OCI-LY1 (cell line): Measurements from ENCODE around the gene HSPA5.
"Not testable (repeated sequence)": the region's sequence is repeated elsewhere in the genome, so short reads cannot be mapped to it uniquely, and the experiment has no call there.

ENCODE experiments used
- H2AFZ ChIP-seq: fragments of 200-600 bp; sonication (generic), shearing (Covaris generic); 2 replicates; pipeline ENCODE4 v1.6.0; 2014; ENCODE audit warnings: antibody characterized with exemption, mild to moderate bottlenecking, low read length
- H3F3A ChIP-seq: fragments of 200-600 bp; sonication (generic), shearing (Covaris generic); 2 replicates; pipeline ENCODE4 v1.6.0; 2014; ENCODE audit warnings: mild to moderate bottlenecking, antibody characterized with exemption, low read length, moderate library complexity; ENCODE audit not compliant: insufficient read depth
- H3K27ac ChIP-seq: fragments of 200-600 bp; sonication (generic); 2 replicates; pipeline ENCODE4 v1.5.1; 2014; ENCODE audit warnings: low read length, mixed run types, mild to moderate bottlenecking, low read depth; ENCODE audit not compliant: poor library complexity, severe bottlenecking
- H3K27me3 ChIP-seq: fragments of 200-600 bp; sonication (generic); 2 replicates; pipeline ENCODE4 v1.6.0; 2014; ENCODE audit warnings: antibody characterized with exemption, mild to moderate bottlenecking, low read length, moderate library complexity; ENCODE audit not compliant: insufficient read depth
- H3K36me3 ChIP-seq: fragments of 200-600 bp; sonication (generic); 2 replicates; pipeline ENCODE4 v1.6.1; 2014; ENCODE audit warnings: mild to moderate bottlenecking, antibody characterized with exemption, low read length, moderate library complexity, mixed read lengths; ENCODE audit not compliant: insufficient read depth
- H3K4me1 ChIP-seq: fragments of 200-600 bp; sonication (generic); 2 replicates; pipeline ENCODE4 v1.5.1; 2014; ENCODE audit warnings: mild to moderate bottlenecking, low read length, moderate library complexity; ENCODE audit not compliant: insufficient read depth, severe bottlenecking
- H3K4me2 ChIP-seq: fragments of 200-600 bp; sonication (generic), shearing (Covaris generic); 2 replicates; pipeline ENCODE4 v1.6.1; 2014; ENCODE audit warnings: low read length
- H3K4me3 ChIP-seq: fragments of 200-600 bp; sonication (generic); 2 replicates; pipeline ENCODE4 v1.5.1; 2014; ENCODE audit warnings: low read length, low read depth, mild to moderate bottlenecking, mixed read lengths; ENCODE audit not compliant: poor library complexity, severe bottlenecking
- H3K79me2 ChIP-seq: fragments of 200-600 bp; shearing (Covaris generic); 2 replicates; pipeline ENCODE4 v1.6.1; 2016; ENCODE audit warnings: mixed run types, low read length, mixed read lengths; ENCODE audit not compliant: insufficient read depth
- H3K9ac ChIP-seq: fragments of 200-600 bp; sonication (generic), shearing (Covaris generic); 2 replicates; pipeline ENCODE4 v1.6.1; 2014; ENCODE audit warnings: mild to moderate bottlenecking, low read length, mixed read lengths
- H3K9me2 ChIP-seq: fragments of 200-600 bp; sonication (generic), shearing (Covaris generic); 2 replicates; pipeline ENCODE4 v1.6.1; 2014; ENCODE audit warnings: low read depth, mild to moderate bottlenecking, low read length, mixed read lengths
- H3K9me3 ChIP-seq: fragments of 200-600 bp; shearing (Covaris generic); 2 replicates; pipeline ENCODE4 v1.6.1; 2014; ENCODE audit warnings: low read length, mixed read lengths
- H4K20me1 ChIP-seq: fragments of 200-600 bp; sonication (generic), shearing (Covaris generic); 2 replicates; pipeline ENCODE4 v1.6.0; 2016; ENCODE audit warnings: mild to moderate bottlenecking, low read length; ENCODE audit not compliant: insufficient read depth
- CTCF ChIP-seq: fragments of 200-600 bp; sonication (generic), shearing (Covaris generic); IDR thresholded peaks from 2 replicates; pipeline ENCODE4 v1.5.1; 2017; ENCODE audit warnings: mild to moderate bottlenecking, antibody characterized with exemption, low read length, moderate library complexity, mixed read lengths
- EZH2 ChIP-seq: fragments of 200-600 bp; sonication (generic), shearing (Covaris generic); IDR thresholded peaks from 2 replicates; pipeline ENCODE4 v1.8.0; 2017; ENCODE audit warnings: borderline replicate concordance, mixed run types, mild to moderate bottlenecking, antibody characterized with exemption, low read length, moderate library complexity, mixed read lengths

Gene HSPA5

GRCh38 chr9:125204477-125204876 lies 36.7 kb downstream of the HSPA5 start:
- no peak overlapping the region for H3K27ac ChIP-seq
- peaks cover 40% of the 10 kb centered on the region for H3K36me3 ChIP-seq
- no peak overlapping the region for H3K4me2 ChIP-seq
- no peaks in the 10 kb centered on the region for H3K27me3 ChIP-seq
- H3K9ac ChIP-seq: no peak overlapping the region
- TF ChIP-seq EZH2 (no peak), CTCF (no peak)
- 0 out of 2 replicates have a peak, but pooled peaks cover 5% of the 10 kb centered on the region for H3K79me2 ChIP-seq
- peaks cover 9% of the 10 kb centered on the region for H3K4me1 ChIP-seq
- H4K20me1 ChIP-seq: no peaks in the 10 kb centered on the region
- no peaks in the 10 kb centered on the region for H3F3A ChIP-seq
- no peaks in the 10 kb centered on the region for H3K9me2 ChIP-seq
- no peak overlapping the region for H2AFZ ChIP-seq
- H3K4me3 ChIP-seq: no peak overlapping the region
- no peaks in the 10 kb centered on the region for H3K9me3 ChIP-seq

- Histone ChIP-seq H3K36me3 (peaks cover 28% of the 10 kb centered on the region), H2AFZ (no peak overlapping the region), H3K79me2 (0 out of 2 replicates have a peak, but pooled peaks cover 5% of the 10 kb centered on the region), H3F3A (no peaks in the 10 kb centered on the region), H4K20me1 (no peaks in the 10 kb centered on the region), H3K27ac (no peak overlapping the region), H3K4me3 (no peak overlapping the region), H3K9me2 (no peaks in the 10 kb centered on the region), H3K4me1 (peaks cover 9% of the 10 kb centered on the region), H3K9me3 (no peaks in the 10 kb centered on the region), H3K4me2 (no peak overlapping the region), H3K27me3 (no peaks in the 10 kb centered on the region), H3K9ac (no peak overlapping the region)
- TF ChIP-seq EZH2 (no peak), CTCF (no peak)
Observed at GRCh38 chr9:125202846-125203618, 38.1 kb downstream of the HSPA5 start.

GRCh38 chr9:125200216-125201047 lies 40.7 kb downstream of the HSPA5 start, which contains the start of gene RABEPK:
RABEPK (plus strand) TSS chr9:125200542; CDS start chr9:125203014, 2,472 bp downstream.
- Histone ChIP-seq H3K9me2 (no peaks in the 10 kb centered on the region), H3K4me3 (peak within 1 kb of the TSS; percentile 76), H3K36me3 (peaks cover 8% of the 10 kb centered on the region; the same call in 1 of the 2 replicates), H3K9me3 (no peaks in the 10 kb centered on the region), H2AFZ (peak within 1 kb of the TSS; percentile 51; the same call in 1 of the 2 replicates), H3K4me2 (peak within 1 kb of the TSS; percentile 95), H3K27me3 (no peaks in the 10 kb centered on the region), H3K9ac (peak within 1 kb of the TSS; percentile 73), H3F3A (no peaks in the 10 kb centered on the region), H3K4me1 (peaks cover 9% of the 10 kb centered on the region), H4K20me1 (no peaks in the 10 kb centered on the region), H3K27ac (peak within 1 kb of the TSS; percentile 19), H3K79me2 (0 out of 2 replicates have a peak, but pooled peaks cover 5% of the 10 kb centered on the region)
- TF ChIP-seq CTCF: no peak
- no peak for TF ChIP-seq EZH2

- H3K9me2 ChIP-seq, H3K4me2 ChIP-seq, H4K20me1 ChIP-seq, H3K9me3 ChIP-seq, H2AFZ ChIP-seq, H3K9ac ChIP-seq, H3K27ac ChIP-seq, H3K79me2 ChIP-seq, H3K27me3 ChIP-seq, H3K4me3 ChIP-seq, H3F3A ChIP-seq, H3K36me3 ChIP-seq: not testable (repeated sequence)
- peaks cover 16% of the 10 kb centered on the region for H3K4me1 ChIP-seq
Observed at GRCh38 chr9:125195591-125195990, 45.6 kb downstream of the HSPA5 start.

- H3K4me2 ChIP-seq, H3K9ac ChIP-seq, H3K9me2 ChIP-seq, H3K9me3 ChIP-seq, H3K79me2 ChIP-seq, H3K4me3 ChIP-seq, H3K27me3 ChIP-seq, H3K36me3 ChIP-seq, H2AFZ ChIP-seq, H3F3A ChIP-seq, H4K20me1 ChIP-seq, H3K27ac ChIP-seq: not testable (repeated sequence)
- peaks cover 22% of the 10 kb centered on the region for H3K4me1 ChIP-seq
Observed at GRCh38 chr9:125194466-125194865, 46.7 kb downstream of the HSPA5 start.
